ENCODE results near the gene LAIR2.

The LAIR2 gene

DNA sequence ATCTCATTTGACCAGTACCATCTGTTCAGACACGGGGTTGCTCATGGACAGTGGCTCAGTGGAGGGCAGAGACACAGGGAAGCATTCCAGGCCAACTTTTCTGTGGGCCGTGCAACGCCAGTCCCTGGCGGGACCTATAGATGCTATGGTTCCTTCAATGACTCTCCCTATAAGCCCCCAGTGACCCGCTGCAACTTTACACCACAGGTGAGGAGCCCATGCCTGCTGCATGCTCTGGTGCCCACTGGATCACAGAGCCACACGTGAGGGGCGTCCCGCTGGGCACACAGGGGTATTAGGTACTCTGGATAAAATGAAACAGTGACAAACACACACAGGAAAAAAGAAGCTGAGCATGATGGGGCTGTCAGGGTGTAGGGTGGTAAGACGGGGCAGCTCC is 34.3 kb downstream of the LAIR2 start:
- no peak for TF ChIP-seq TCF12 (IDR thresholded peaks at IDR 0.05; ENCODE audit: low read depth)
- TF ChIP-seq ZBTB7A (IDR thresholded peaks at IDR 0.05; ENCODE audit: low read depth) = no peak
- TF ChIP-seq TAF1 (IDR thresholded peaks at IDR 0.05; ENCODE audit: low read depth) = no peak
- TF ChIP-seq NFIC (IDR thresholded peaks at IDR 0.05) = no peak
- no peak for TF ChIP-seq YY1 (IDR thresholded peaks at IDR 0.05; ENCODE audit: low read depth)
- TF ChIP-seq, protein P1, sequence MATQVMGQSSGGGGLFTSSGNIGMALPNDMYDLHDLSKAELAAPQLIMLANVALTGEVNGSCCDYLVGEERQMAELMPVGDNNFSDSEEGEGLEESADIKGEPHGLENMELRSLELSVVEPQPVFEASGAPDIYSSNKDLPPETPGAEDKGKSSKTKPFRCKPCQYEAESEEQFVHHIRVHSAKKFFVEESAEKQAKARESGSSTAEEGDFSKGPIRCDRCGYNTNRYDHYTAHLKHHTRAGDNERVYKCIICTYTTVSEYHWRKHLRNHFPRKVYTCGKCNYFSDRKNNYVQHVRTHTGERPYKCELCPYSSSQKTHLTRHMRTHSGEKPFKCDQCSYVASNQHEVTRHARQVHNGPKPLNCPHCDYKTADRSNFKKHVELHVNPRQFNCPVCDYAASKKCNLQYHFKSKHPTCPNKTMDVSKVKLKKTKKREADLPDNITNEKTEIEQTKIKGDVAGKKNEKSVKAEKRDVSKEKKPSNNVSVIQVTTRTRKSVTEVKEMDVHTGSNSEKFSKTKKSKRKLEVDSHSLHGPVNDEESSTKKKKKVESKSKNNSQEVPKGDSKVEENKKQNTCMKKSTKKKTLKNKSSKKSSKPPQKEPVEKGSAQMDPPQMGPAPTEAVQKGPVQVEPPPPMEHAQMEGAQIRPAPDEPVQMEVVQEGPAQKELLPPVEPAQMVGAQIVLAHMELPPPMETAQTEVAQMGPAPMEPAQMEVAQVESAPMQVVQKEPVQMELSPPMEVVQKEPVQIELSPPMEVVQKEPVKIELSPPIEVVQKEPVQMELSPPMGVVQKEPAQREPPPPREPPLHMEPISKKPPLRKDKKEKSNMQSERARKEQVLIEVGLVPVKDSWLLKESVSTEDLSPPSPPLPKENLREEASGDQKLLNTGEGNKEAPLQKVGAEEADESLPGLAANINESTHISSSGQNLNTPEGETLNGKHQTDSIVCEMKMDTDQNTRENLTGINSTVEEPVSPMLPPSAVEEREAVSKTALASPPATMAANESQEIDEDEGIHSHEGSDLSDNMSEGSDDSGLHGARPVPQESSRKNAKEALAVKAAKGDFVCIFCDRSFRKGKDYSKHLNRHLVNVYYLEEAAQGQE (IDR thresholded peaks at IDR 0.05; ENCODE audit: low read depth) = no peak
- TF ChIP-seq, protein P2, sequence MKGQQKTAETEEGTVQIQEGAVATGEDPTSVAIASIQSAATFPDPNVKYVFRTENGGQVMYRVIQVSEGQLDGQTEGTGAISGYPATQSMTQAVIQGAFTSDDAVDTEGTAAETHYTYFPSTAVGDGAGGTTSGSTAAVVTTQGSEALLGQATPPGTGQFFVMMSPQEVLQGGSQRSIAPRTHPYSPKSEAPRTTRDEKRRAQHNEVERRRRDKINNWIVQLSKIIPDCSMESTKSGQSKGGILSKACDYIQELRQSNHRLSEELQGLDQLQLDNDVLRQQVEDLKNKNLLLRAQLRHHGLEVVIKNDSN (IDR thresholded peaks at IDR 0.05) = no peak
- no peak for TF ChIP-seq TEAD4 (IDR thresholded peaks at IDR 0.05)
- no peak for TF ChIP-seq CREB1 (IDR thresholded peaks at IDR 0.05; ENCODE audit: low read depth)
- TF ChIP-seq FOXM1 (IDR thresholded peaks at IDR 0.05; ENCODE audit: borderline replicate concordance, low read depth) = no peak
- no peak for TF ChIP-seq CEBPB (IDR thresholded peaks at IDR 0.05)
- TF ChIP-seq RAD21 (IDR thresholded peaks at IDR 0.05; ENCODE audit: low read depth) = no peak
- no peak for TF ChIP-seq EP300 (IDR thresholded peaks at IDR 0.05; ENCODE audit: borderline replicate concordance)
- no peak for TF ChIP-seq EGR1 (IDR thresholded peaks at IDR 0.05)
- TF ChIP-seq, protein P3, sequence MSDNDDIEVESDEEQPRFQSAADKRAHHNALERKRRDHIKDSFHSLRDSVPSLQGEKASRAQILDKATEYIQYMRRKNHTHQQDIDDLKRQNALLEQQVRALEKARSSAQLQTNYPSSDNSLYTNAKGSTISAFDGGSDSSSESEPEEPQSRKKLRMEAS (IDR thresholded peaks at IDR 0.05) = no peak

DNA sequence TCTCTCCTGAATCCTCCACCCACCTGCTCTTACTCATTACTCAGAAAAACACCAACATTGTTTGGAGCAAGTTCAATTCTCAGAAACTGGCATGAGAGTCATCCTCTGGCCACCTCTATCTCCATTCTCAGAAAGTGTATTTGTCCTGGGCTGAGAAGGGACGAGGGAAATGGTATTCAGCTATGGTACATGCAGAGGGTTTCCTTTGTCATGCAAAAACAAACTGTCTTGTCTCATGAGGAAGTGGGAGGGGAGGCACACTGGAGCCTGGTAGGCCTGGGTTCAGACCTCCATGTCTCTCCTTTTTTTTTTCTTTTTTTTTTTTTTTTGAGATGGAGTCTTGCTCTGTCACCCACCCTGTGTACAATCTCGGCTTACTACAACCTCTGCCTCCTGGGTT is 39.1 kb downstream of the LAIR2 start:
- TF ChIP-seq, protein P2 (IDR thresholded peaks at IDR 0.05) = no peak
- TF ChIP-seq, protein P3 (IDR thresholded peaks at IDR 0.05) = no peak
- TF ChIP-seq EP300 (IDR thresholded peaks at IDR 0.05; ENCODE audit: borderline replicate concordance) = no peak
- no peak for TF ChIP-seq FOXM1 (IDR thresholded peaks at IDR 0.05; ENCODE audit: borderline replicate concordance, low read depth)
- no peak for TF ChIP-seq NFIC (IDR thresholded peaks at IDR 0.05)
- no peak for TF ChIP-seq CEBPB (IDR thresholded peaks at IDR 0.05)
- no peak for TF ChIP-seq ZBTB7A (IDR thresholded peaks at IDR 0.05; ENCODE audit: low read depth)
- no peak for TF ChIP-seq EGR1 (IDR thresholded peaks at IDR 0.05)
- no peak for TF ChIP-seq RAD21 (IDR thresholded peaks at IDR 0.05; ENCODE audit: low read depth)
- no peak for TF ChIP-seq TCF12 (IDR thresholded peaks at IDR 0.05; ENCODE audit: low read depth)
- TF ChIP-seq CREB1 (IDR thresholded peaks at IDR 0.05; ENCODE audit: low read depth) = no peak
- no peak for TF ChIP-seq YY1 (IDR thresholded peaks at IDR 0.05; ENCODE audit: low read depth)
- TF ChIP-seq TAF1 (IDR thresholded peaks at IDR 0.05; ENCODE audit: low read depth) = no peak
- TF ChIP-seq, protein P1 (IDR thresholded peaks at IDR 0.05; ENCODE audit: low read depth) = no peak
- no peak for TF ChIP-seq TEAD4 (IDR thresholded peaks at IDR 0.05)

DNA sequence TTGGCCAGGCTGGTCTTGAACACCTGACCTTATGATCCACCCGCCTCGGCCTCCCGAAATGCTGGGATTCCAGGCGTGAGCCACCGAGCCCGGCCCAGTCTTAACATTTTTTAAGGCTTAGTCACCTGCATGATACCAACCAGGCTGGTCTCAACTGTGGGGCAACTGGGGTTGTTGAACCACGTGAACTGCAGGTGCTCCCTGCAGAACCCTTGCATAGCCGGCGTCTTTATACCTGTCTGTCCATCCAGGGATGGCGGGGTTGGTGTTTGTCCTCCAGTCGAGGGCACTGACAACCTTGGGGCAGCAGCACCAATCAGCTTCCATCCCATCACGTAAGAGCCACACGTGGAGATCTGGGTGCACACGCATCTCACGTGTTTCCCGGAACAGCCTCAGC is 46.2 kb downstream of the LAIR2 start:
- TF ChIP-seq EP300 (IDR thresholded peaks at IDR 0.05; ENCODE audit: borderline replicate concordance) (no peak), TEAD4 (IDR thresholded peaks at IDR 0.05) (no peak), TCF12 (IDR thresholded peaks at IDR 0.05; ENCODE audit: low read depth) (no peak), CEBPB (IDR thresholded peaks at IDR 0.05) (no peak), ZBTB7A (IDR thresholded peaks at IDR 0.05; ENCODE audit: low read depth) (no peak), NFIC (IDR thresholded peaks at IDR 0.05) (no peak), CREB1 (IDR thresholded peaks at IDR 0.05; ENCODE audit: low read depth) (no peak), TAF1 (IDR thresholded peaks at IDR 0.05; ENCODE audit: low read depth) (no peak), RAD21 (IDR thresholded peaks at IDR 0.05; ENCODE audit: low read depth) (no peak), YY1 (IDR thresholded peaks at IDR 0.05; ENCODE audit: low read depth) (no peak), FOXM1 (IDR thresholded peaks at IDR 0.05; ENCODE audit: borderline replicate concordance, low read depth) (no peak), EGR1 (IDR thresholded peaks at IDR 0.05) (no peak)
- TF ChIP-seq, protein P3 (IDR thresholded peaks at IDR 0.05) = no peak
- TF ChIP-seq, protein P1 (IDR thresholded peaks at IDR 0.05; ENCODE audit: low read depth) = no peak
- TF ChIP-seq, protein P2 (IDR thresholded peaks at IDR 0.05) = no peak
